HL-60 (cell line): ENCODE measurements around the gene OPALIN.

Experiments used
- DNase-seq, 2 experiments: peaks; one replicate each; pipeline ENCODE4 v3.0.0-alpha.2; 2010 to 2020; ENCODE audit warnings: low read depth in 1 of 2, low spot score in 1 of 2
- H3K27ac ChIP-seq: fragments of 250-450 bp; sonication (Bioruptor Pico); replicated peaks from 2 replicates; pipeline ENCODE4 v1.5.1; 2020; ENCODE audit warnings: mild to moderate bottlenecking, moderate library complexity
- H3K27me3 ChIP-seq: fragments of 250-450 bp; sonication (Bioruptor Pico); 2 replicates; pipeline ENCODE4 v1.5.1; 2021; ENCODE audit warnings: mild to moderate bottlenecking, moderate library complexity; ENCODE audit not compliant: insufficient read depth, poor library complexity, severe bottlenecking
- H3K4me3 ChIP-seq: replicated peaks from 2 replicates; pipeline ENCODE4 v1.5.1; 2011; ENCODE audit warnings: mild to moderate bottlenecking, control low read depth, low read length; ENCODE audit not compliant: insufficient read depth
- CTCF ChIP-seq: IDR thresholded peaks from one replicate; pipeline ENCODE4 v1.5.1; 2011; ENCODE audit warnings: low read length, control low read depth, inconsistent platforms; ENCODE audit not compliant: insufficient read depth
- GABPA ChIP-seq: IDR thresholded peaks from 2 replicates; pipeline ENCODE4 v1.6.1; 2012; ENCODE audit warnings: low read depth
- POLR2AphosphoS5 ChIP-seq: IDR thresholded peaks from 2 replicates; pipeline ENCODE4 v1.6.1; 2012; ENCODE audit warnings: low read depth
- REST ChIP-seq: IDR thresholded peaks from 2 replicates; pipeline ENCODE4 v1.6.1; 2012; ENCODE audit warnings: low read depth; ENCODE audit not compliant: insufficient replicate concordance
- SPI1 ChIP-seq: IDR thresholded peaks from 2 replicates; pipeline ENCODE4 v1.6.1; 2012; ENCODE audit warnings: low read depth, mild to moderate bottlenecking, borderline replicate concordance

OPALIN gene

GRCh38 chr10:96367470-96367869 lies 8.7 kb upstream of the OPALIN start:
- no peak for DNase-seq
- TF ChIP-seq REST, result no peak
- no peak for TF ChIP-seq POLR2AphosphoS5
- TF ChIP-seq SPI1, result no peak
- TF ChIP-seq GABPA, result no peak
- TF ChIP-seq CTCF, result no peak
- Histone ChIP-seq H3K27me3 (no peaks in the 10 kb centered on the region), H3K4me3 (no peak overlapping the region), H3K27ac (no peak overlapping the region)

- no peak overlapping the region for H3K4me3 ChIP-seq
- no peak for TF ChIP-seq GABPA
- no peak for TF ChIP-seq SPI1
- TF ChIP-seq CTCF, result no peak
- no peak for TF ChIP-seq POLR2AphosphoS5
- TF ChIP-seq REST, result no peak
- no peaks in the 10 kb centered on the region for H3K27me3 ChIP-seq
- H3K27ac ChIP-seq, result no peak overlapping the region
- no peak for DNase-seq
Measured at GRCh38 chr10:96366508-96366907, 7.7 kb upstream of the OPALIN start.

- TF ChIP-seq SPI1 (no peak), GABPA (no peak), CTCF (no peak), REST (no peak), POLR2AphosphoS5 (no peak)
- Histone ChIP-seq H3K27ac (no peak overlapping the region), H3K4me3 (no peak overlapping the region), H3K27me3 (no peaks in the 10 kb centered on the region)
- no peak for DNase-seq
Measured at GRCh38 chr10:96365571-96365970, 6.8 kb upstream of the OPALIN start.
